ENCODE results near the gene KHDC4.

GRCh38 chr1:155925506-155925905 lies 8.7 kb downstream of the KHDC4 start:
- TF ChIP-seq CTCF (conservative IDR thresholded peaks at IDR 0.05; ENCODE audit: low read length) (no peak), EZH2phosphoT487 (IDR thresholded peaks at IDR 0.05; ENCODE audit: borderline replicate concordance) (no peak)
